Measurements from ENCODE around the gene SH3BP5.

DNA sequence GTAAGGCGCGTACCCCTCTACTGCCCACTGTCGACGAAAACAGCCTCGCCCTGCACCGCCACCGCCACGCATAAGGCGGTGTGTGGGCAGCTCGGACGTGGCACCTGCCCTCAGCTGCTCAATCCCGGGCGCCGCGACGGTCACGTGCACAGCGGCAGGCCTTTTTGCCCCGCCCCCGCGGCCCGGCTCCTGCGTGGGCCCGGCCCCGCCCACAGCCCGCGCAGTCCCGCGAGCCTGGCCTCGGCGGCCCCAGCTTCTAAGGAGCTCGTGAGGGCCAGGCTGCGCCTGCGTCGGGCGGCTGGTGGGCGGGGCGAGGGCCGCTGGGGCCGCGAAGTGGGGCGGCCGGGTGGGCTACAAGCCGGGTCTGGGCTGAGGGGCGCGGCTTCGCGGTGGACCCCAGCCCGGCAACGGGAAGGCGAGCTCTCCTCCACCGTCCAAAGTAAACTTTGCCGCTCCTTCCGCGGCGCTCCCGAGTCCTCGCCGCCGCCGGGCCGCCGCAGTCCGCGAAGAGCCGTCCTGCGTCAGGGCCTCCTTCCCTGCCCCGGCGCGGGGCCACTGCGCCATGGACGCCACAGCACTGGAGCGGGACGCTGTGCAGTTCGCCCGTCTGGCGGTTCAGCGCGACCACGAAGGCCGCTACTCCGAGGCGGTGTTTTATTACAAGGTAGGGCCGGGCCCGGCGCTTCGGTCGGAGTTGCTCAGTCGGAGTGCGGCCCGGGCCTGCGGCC, 126.3 kb downstream of the SH3BP5 start, which contains the start of gene CAPN7:
- TF ChIP-seq, protein P1, sequence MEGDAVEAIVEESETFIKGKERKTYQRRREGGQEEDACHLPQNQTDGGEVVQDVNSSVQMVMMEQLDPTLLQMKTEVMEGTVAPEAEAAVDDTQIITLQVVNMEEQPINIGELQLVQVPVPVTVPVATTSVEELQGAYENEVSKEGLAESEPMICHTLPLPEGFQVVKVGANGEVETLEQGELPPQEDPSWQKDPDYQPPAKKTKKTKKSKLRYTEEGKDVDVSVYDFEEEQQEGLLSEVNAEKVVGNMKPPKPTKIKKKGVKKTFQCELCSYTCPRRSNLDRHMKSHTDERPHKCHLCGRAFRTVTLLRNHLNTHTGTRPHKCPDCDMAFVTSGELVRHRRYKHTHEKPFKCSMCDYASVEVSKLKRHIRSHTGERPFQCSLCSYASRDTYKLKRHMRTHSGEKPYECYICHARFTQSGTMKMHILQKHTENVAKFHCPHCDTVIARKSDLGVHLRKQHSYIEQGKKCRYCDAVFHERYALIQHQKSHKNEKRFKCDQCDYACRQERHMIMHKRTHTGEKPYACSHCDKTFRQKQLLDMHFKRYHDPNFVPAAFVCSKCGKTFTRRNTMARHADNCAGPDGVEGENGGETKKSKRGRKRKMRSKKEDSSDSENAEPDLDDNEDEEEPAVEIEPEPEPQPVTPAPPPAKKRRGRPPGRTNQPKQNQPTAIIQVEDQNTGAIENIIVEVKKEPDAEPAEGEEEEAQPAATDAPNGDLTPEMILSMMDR (IDR thresholded peaks at IDR 0.05) = peak; percentile 22 to 58 (median 32)
- peak; percentile 50 to 98 for TF ChIP-seq POLR2A (IDR thresholded peaks at IDR 0.05)
- TF ChIP-seq EP300 (IDR thresholded peaks at IDR 0.05) = peak in 1 of 2 donors; percentile 87

Data from tibial nerve (tissue), 4 donors.